Measurements from ENCODE around the gene TRAM2.

GRCh38 chr6:52572536-52572935 lies 4.3 kb downstream of the TRAM2 start:
- TF ChIP-seq ZBTB33 (IDR thresholded peaks at IDR 0.05; ENCODE audit: extremely low read depth, insufficient replicate concordance, low read length), result no peak
- TF ChIP-seq CTCF (IDR thresholded peaks at IDR 0.05 in 2 of 3, conservative IDR thresholded peaks at IDR 0.05 in 1 of 3; ENCODE audit: borderline replicate concordance in 1 of 3, insufficient read depth in 1 of 3, low read depth in 2 of 3, low read length in 2 of 3), result no peak
- no peak for TF ChIP-seq YY1 (IDR thresholded peaks at IDR 0.05; ENCODE audit: extremely low read depth, insufficient replicate concordance, low read depth, low read length)
